Esophagus (tissue), 2 donors: ENCODE data around the gene TIAM1. TPM values are rescaled to one million over a fixed set of nuclear protein-coding genes. Genes with fewer than 3 reads are reported as not detected.

ENCODE experiments used
- H3K27ac ChIP-seq, 2 donors: one replicate each; pipeline ENCODE4 v1.5.1; 2013; ENCODE audit warnings: low read depth in 2 of 2, mild to moderate bottlenecking in 2 of 2, inconsistent platforms in 1 of 2, low read length in 1 of 2, moderate library complexity in 1 of 2
- H3K27me3 ChIP-seq, 2 donors: one replicate each; pipeline ENCODE4 v1.6.1; 2013; ENCODE audit warnings: low read length in 2 of 2, control low read depth in 1 of 2, mild to moderate bottlenecking in 1 of 2; ENCODE audit not compliant: insufficient read depth in 2 of 2, control insufficient read depth in 1 of 2
- H3K36me3 ChIP-seq, 2 donors: one replicate each; pipeline ENCODE4 v1.6.1; 2013; ENCODE audit warnings: low read length in 1 of 2; ENCODE audit not compliant: control insufficient read depth in 2 of 2, insufficient read depth in 2 of 2
- H3K4me1 ChIP-seq, 2 donors: one replicate each; pipeline ENCODE4 v1.6.1; 2013; ENCODE audit warnings: low read length in 1 of 2; ENCODE audit not compliant: control insufficient read depth in 2 of 2, insufficient read depth in 2 of 2
- H3K4me3 ChIP-seq, 2 donors: one replicate each; pipeline ENCODE4 v1.5.1; 2013; ENCODE audit warnings: low read length in 2 of 2, mild to moderate bottlenecking in 2 of 2, low read depth in 1 of 2, moderate library complexity in 1 of 2
- H3K9me3 ChIP-seq, 2 donors: one replicate each; pipeline ENCODE4 v1.6.1; 2013; ENCODE audit warnings: mild to moderate bottlenecking in 2 of 2, low read depth in 1 of 2, low read length in 1 of 2, moderate library complexity in 1 of 2; ENCODE audit not compliant: control insufficient read depth in 2 of 2, insufficient read depth in 1 of 2
- WGBS, 2 donors: extraction: QIAGEN DNeasy Blood & Tissue Kit; methylation state at CpG; one replicate each; pipeline ENCODE4 v1.1.7; 2013; 5-methylcytosine and 5-hydroxymethylcytosine counted together
- polyA plus RNA-seq, 2 donors: library from polyadenylated mRNA; stranded (reverse); fragments of 200-250 nt; gene quantifications; one replicate each; pipeline ENCODE4 v1.2.3, GENCODE V29; 2013
- donor health status: healthy with polysubstance abuse.
- donor health status: Bipolar disorder and iron deficiency.

Gene TIAM1
- polyA plus RNA-seq, 2 donors: 19.5 to 24.3 TPM

GRCh38 chr21:31337086-31337485 lies 7.0 kb downstream of the TIAM1 start:
- no peaks in the 10 kb centered on the region for H3K27me3 ChIP-seq
- H3K27ac ChIP-seq: no peak overlapping the region
- H3K4me3 ChIP-seq: no peak overlapping the region
- 88 to 90% methylated on average over 3 of the region's 3 CpGs for WGBS, 2 donors
- H3K9me3 ChIP-seq: no peaks in the 10 kb centered on the region
- H3K4me1 ChIP-seq: peaks cover 0 to 9% of the 10 kb centered on the region in 2 donors
- peaks cover 0 to 2% of the 10 kb centered on the region in 2 donors for H3K36me3 ChIP-seq

- H3K9me3 ChIP-seq: no peaks in the 10 kb centered on the region
- peaks cover 0 to 2% of the 10 kb centered on the region in 2 donors for H3K36me3 ChIP-seq
- no peaks in the 10 kb centered on the region for H3K27me3 ChIP-seq
- peaks cover 0 to 9% of the 10 kb centered on the region in 2 donors for H3K4me1 ChIP-seq
- no peak overlapping the region for H3K27ac ChIP-seq
- H3K4me3 ChIP-seq: no peak overlapping the region
- 86 to 94% methylated on average over 6 of the region's 6 CpGs for WGBS, 2 donors
Observed at GRCh38 chr21:31336739-31337040, 7.4 kb downstream of the TIAM1 start.

- Histone ChIP-seq H3K27ac (no peak overlapping the region), H3K36me3 (peaks cover 0 to 2% of the 10 kb centered on the region in 2 donors), H3K4me3 (no peak overlapping the region), H3K4me1 (peaks cover 0 to 9% of the 10 kb centered on the region in 2 donors), H3K27me3 (no peaks in the 10 kb centered on the region), H3K9me3 (no peaks in the 10 kb centered on the region)
- 71 to 83% methylated on average over 12 of the region's 12 CpGs for whole genome bisulfite sequencing, 2 donors
Observed at GRCh38 chr21:31335957-31336738, 7.9 kb downstream of the TIAM1 start.

- Histone ChIP-seq H3K4me1 (peaks cover 0 to 9% of the 10 kb centered on the region in 2 donors), H3K27me3 (no peaks in the 10 kb centered on the region), H3K9me3 (no peaks in the 10 kb centered on the region), H3K4me3 (no peak overlapping the region), H3K36me3 (peaks cover 0 to 2% of the 10 kb centered on the region in 2 donors), H3K27ac (no peak overlapping the region)
- WGBS, 2 donors: 58 to 71% methylated on average over 10 of the region's 10 CpGs
Observed at GRCh38 chr21:31334648-31335121, 9.4 kb downstream of the TIAM1 start.

GRCh38 chr21:31332525-31332924 lies 11.5 kb downstream of the TIAM1 start:
- Histone ChIP-seq H3K4me1 (peaks cover 0 to 7% of the 10 kb centered on the region in 2 donors), H3K27ac (no peak overlapping the region), H3K4me3 (no peak overlapping the region), H3K27me3 (no peaks in the 10 kb centered on the region), H3K36me3 (peaks cover 0 to 12% of the 10 kb centered on the region in 2 donors), H3K9me3 (no peaks in the 10 kb centered on the region)
- 57 to 81% methylated on average over 2 of the region's 2 CpGs for WGBS, 2 donors

- H3K27ac ChIP-seq: no peak overlapping the region
- no peaks in the 10 kb centered on the region for H3K27me3 ChIP-seq
- no peaks in the 10 kb centered on the region for H3K9me3 ChIP-seq
- H3K36me3 ChIP-seq: peaks cover 0 to 9% of the 10 kb centered on the region in 2 donors
- H3K4me3 ChIP-seq: no peak overlapping the region
- H3K4me1 ChIP-seq: peaks cover 0 to 2% of the 10 kb centered on the region in 2 donors
- WGBS, 2 donors: 79 to 85% methylated on average over 2 of the region's 2 CpGs
Observed at GRCh38 chr21:31331231-31331630, 12.8 kb downstream of the TIAM1 start.

GRCh38 chr21:31330144-31330483 lies 13.9 kb downstream of the TIAM1 start:
- no peaks in the 10 kb centered on the region for H3K27me3 ChIP-seq
- peaks cover 0 to 2% of the 10 kb centered on the region in 2 donors for H3K4me1 ChIP-seq
- no peaks in the 10 kb centered on the region for H3K9me3 ChIP-seq
- WGBS, 2 donors: 79 to 89% methylated on average over 2 of the region's 2 CpGs
- H3K27ac ChIP-seq: no peak overlapping the region
- H3K4me3 ChIP-seq: no peak overlapping the region
- peaks cover 0 to 9% of the 10 kb centered on the region in 2 donors for H3K36me3 ChIP-seq

- 92 to 95% methylated on average over 9 of the region's 9 CpGs for WGBS, 2 donors
- Histone ChIP-seq H3K36me3 (peaks cover 0 to 9% of the 10 kb centered on the region in 2 donors), H3K9me3 (no peaks in the 10 kb centered on the region), H3K4me1 (peaks cover 0 to under 1% of the 10 kb centered on the region in 2 donors), H3K4me3 (no peak overlapping the region), H3K27ac (no peak overlapping the region), H3K27me3 (no peaks in the 10 kb centered on the region)
Observed at GRCh38 chr21:31329456-31330143, 14.5 kb downstream of the TIAM1 start.

GRCh38 chr21:31326522-31327242 lies 17.4 kb downstream of the TIAM1 start:
- H3K36me3 ChIP-seq: peaks cover 0 to 12% of the 10 kb centered on the region in 2 donors
- H3K27me3 ChIP-seq: no peaks in the 10 kb centered on the region
- no peak overlapping the region for H3K4me3 ChIP-seq
- WGBS, 2 donors: 31 to 38% methylated on average over 14 of the region's 14 CpGs
- no peak overlapping the region for H3K27ac ChIP-seq
- H3K4me1 ChIP-seq: no peaks in the 10 kb centered on the region
- no peaks in the 10 kb centered on the region for H3K9me3 ChIP-seq
